NCI-H146 (cell line): ENCODE results near the gene RABGEF1.
"Not testable (repeated sequence)": the region's sequence is repeated elsewhere in the genome, so short reads cannot be mapped to it uniquely, and the experiment has no call there.

Source experiments
- DNase-seq: peaks from one replicate; lab custom pipeline; 2025; lab: John Stamatoyannopoulos, UW

RABGEF1 gene

DNA sequence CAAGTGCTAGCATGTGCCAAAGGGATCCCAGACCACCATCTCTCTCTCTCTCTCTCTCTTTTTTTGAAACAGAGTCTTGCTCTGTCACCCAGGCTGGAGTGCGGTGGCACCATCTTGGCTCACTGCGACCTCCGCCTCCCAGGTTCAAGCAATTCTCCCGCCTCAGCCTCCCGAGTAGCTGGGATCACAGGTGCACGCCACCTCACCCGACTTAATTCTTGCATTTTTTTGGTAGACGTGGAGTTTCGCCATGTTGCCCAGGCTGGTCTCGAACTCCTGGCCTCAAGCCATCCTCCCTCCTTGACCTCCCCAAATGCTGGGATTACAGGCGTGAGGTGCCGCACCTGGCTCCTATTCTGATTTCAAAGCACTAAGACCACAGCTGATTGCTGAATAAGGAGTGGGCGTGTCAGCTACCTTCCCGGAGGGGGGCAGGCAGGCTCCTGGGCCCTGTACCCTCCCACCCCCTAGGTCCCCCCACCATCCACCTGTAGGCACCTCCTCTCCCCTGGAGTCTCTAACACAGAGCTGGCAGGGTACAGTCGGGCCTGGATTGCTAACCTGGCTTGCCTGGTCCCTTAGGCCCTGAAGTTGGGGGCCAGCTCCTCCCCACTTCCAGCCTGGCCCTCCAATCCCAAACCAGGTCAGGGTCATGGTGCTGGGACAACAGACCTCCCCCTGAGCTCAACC, 74.8 kb downstream of the RABGEF1 start:
- DNase-seq = not testable (repeated sequence)

DNA sequence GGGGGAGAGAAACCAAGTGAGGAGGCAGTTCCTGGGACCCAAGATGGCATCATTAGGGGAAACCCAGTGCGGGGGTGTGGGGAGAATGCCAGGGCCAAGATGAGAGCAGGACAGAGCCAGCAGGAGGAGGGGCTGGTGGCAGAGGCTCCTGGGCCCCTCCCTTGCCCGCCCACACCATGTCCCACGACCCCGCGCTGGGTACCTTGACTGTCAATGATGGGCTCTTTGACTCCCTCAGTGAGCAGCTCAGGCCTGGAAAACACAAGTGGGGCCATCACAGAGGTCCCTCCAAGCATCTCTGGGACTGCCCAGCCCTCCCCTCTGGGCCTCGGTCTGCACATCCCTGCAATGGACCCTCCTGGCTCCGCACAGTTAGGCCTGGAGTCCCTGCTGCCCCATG, 75.4 kb downstream of the RABGEF1 start:
- DNase-seq = no peak

DNA sequence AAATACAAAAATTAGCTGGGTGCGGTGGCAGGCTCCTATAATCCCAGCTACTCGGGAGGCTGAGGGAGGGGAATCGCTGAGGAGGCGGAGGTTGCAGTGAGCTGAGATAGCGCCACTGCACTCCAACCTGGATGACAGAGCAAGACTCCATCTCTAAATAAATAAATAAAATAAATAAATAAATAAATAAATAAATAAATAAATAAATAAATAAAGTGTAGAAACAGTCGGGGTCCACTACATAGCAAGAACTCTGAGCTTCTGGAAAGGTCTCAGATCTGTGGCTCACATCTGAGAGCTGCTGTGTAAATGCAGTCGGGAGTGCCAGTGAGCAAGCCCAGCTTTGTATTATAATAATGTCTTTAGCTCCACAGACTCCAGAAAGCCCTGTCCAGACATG, 76.1 kb downstream of the RABGEF1 start:
- DNase-seq = not testable (repeated sequence)

DNA sequence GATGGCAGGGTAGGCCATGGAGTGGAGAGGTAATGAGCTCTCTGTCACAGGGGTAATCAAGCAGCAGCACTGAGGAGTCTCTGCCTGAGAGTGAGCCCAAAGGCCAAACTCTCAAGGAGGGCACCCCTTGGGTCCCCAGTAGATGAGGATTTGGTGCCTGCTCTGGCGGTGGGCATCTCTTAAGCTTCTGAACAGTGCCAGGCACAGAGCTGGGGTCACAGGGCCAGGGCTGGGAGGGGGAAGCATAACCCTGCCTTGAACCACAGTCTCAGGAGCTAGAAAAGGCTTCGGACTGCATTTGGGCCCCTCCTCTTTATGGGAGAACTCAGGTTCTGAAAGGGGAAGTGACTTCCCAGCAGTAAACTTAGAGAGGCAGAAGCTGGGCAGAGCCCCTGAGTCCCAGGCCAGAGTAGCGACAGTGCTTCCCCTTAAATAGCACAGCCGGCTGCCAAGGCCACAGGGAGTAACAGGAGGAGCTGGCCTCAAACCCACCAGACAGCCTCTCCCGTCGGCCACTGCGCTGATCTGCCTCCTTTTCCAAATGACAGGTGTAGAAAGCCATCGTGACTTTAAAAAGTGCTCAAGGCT, 76.8 kb downstream of the RABGEF1 start:
- not testable (repeated sequence) for DNase-seq

DNA sequence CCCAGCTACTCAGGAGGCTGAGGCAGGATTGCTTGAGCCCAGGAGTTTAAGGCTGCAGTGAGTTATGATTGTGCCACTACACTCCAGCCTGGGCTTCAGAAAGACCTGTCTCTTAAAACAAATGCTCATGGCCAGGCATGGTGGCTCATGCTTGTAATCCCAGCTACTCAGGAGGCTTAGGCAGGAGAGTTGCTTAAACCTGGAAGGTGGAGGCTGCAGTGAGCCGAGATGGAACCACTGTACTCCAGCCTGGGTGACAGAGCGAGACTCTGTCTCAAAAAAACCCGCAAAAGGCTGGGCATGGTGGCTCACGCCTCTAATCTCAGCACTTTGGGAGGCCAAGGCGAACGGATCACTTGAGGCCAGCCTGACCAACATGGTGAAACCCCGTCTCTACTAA, 77.4 kb downstream of the RABGEF1 start:
- DNase-seq = not testable (repeated sequence)

DNA sequence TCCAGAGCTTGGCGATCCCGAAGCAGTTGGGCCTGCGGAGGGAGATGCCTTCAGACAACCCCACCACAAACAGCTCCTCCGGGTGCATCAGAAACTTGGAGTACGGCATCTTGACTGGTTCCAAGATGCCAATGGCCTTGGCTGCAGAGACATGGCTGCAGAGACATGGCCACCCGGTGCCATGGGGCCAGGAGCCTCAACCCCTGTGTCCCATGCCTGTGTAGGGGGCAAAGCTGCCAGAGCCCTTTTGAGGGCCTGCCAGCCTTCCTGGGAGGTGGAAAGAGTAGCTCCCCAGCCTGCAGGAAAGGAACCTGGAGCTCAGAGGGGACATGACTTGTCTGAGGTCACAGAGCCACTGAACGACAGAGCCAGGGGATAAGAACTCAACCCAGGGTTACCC, 83.5 kb downstream of the RABGEF1 start:
- DNase-seq = no peak

DNA sequence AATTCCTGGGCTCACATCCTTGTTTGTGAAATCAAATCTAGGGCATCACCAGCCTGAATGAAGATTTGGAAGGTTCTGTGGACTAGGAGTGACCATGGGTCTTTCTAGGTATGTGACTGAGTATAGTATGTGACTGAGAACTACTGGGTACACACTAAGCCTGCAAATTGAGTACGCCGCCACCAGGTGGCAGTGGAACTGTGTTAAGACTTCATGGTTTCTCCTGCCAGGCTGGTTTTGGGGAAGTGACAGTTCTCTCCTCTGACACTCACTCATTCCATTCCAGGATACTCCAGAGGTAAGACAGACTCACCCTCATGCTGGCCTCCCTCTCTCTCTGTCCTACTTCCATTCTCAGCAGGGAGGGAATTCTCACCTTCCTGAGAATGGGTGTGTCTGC, 85.0 kb downstream of the RABGEF1 start:
- DNase-seq = peak; percentile 27

DNA sequence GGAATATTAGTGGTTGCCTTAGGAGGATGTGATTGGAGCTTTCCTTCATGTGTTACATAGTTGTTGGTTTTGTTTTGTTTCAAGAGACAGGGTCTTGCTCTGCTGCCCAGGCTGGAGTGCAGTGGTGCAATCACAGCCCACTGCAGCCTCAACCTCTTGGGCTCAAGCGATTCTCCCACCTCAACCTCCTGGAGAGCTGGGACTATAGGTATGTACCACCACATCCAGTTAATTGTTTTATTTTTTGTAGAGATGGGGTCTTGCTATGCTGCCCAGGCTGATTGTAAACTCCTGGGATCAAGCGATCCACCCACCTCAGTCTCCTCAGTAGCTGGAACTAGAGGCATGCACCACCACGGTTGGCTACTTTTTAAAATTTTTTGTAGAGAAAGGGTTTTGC, 86.1 kb downstream of the RABGEF1 start:
- no peak for DNase-seq

DNA sequence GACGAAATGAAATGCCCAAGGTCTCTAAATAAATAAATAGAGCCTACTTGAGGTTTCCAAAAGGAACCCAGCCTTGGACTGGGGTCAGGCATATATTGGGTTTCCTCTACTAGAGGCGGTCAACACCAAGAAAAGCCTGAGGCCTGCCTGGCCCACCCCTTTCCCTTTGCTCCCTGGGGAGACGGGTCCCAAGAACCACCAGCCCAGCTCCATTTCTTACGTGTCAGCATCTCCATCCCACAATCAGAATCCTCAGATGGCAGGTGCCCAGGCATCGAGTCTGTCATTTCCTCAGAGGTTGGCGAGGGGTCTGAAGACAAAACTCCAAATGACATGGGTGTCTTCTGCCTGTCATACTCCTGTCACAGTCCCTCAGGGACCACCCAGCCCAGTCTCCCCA, 90.4 kb downstream of the RABGEF1 start:
- DNase-seq = not testable (repeated sequence)

DNA sequence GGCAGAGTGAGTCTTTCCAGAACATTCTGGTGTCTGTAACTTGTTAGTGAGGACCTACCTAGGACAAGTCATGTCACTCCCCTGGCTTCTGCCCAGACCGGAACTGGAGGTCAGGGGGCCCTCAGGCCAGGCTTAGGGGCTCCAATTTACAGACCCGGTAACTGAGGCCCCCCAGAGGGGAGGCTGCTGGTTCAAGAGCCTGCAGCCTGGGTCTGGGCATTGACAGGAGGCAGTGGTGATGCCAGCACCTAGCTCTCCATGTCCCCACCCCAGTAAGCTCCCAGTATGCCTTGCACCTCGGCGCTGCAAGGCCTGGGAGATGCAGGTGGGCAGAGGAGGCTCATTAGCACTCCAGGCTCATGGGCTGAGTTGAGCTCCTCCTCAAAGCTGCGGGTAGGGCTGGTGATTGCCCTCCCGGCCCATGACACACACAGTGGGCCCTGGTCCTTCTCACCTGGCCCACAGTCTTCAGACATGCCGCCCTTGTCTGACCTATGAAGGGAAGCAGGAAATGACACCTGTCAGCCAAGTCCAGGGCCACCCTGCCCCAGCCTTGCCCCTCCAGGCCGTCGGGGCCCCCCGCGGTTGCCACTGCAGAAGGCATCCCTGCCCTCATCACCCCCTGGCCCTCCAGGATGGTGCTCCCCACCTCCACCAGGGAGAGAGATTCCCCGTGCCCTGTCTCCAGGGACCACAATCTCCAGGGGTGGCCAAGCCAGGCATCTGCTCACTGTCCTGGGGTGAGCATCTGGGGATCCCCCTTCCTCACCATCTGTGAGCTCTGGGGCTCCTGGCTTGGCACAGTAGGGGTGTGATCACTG, 92.2 kb downstream of the RABGEF1 start:
- no peak for DNase-seq

DNA sequence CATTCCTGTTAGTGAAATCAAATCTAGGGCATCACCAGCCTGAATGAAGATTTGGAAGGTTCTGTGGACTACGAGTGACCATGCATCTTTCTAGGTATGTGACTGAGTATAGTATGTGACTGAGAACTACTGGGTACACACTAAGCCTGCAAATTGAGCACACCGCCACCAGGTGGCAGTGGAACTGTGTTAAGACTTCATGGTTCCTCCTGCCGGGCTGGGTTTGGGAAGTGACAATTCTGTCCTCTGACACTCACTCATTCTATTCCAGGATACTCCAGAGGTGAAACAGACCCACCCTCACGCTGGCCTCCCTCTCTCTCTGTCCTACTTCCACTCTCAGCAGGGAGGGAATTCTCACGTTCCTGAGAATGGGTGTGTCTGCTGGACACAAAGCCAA, 96.5 kb downstream of the RABGEF1 start:
- DNase-seq = peak; percentile 58

DNA sequence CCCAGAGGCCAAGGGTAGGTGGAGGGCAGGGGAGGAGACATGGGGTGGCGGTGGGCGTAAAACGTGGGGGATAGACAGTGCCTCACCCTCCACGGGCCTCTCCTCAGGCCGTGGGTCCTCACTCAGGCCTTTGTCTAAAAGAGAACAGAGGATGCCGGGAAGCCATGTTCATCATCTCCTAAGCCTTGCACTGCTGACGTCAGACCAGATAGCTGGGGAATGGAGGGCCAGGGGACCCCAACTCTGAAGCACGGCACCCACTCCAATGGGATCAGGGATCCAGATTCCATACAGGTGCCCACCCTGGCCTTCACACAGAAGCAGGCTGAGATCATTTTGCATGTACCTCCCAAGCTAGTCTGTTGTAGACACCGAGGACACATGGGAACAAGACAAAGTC, 97.1 kb downstream of the RABGEF1 start:
- no peak for DNase-seq

DNA sequence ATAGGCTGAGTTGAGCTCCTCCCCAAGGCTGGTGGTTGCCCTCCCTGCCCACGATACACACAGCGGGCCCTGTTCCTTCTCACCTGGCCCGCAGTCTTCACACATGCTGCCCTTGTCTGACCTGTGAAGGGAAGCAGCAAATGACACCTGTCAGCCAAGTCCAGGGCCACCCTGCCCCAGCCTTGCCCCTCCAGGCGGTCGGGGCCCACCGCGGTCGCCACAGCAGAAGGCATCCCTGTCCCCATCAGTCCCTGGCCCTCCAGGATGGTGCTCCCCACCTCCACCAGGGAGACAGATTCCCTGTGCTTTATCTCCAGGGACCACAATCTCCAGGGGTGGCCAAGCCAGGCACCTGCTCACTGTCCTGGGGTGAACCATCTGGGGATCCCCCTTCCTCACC, 99.3 kb downstream of the RABGEF1 start:
- no peak for DNase-seq

DNA sequence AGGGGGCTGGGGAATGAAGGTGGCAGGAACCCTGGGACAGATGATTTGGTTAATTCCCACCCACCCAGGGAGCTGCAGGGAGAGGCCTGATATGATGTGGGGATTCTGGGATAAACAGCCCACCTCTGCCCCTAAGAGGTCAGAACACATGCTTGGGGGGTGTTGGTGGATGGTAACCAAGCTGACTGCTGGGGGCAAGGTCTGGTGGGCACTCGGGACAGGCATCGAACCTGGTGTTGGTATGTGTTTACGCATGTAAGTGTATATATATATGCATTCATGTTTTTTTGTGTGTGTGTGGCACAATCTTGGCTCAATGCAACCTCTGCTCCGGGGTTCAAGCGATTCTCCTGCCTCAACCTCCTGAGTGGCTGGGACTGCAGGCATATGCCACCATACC, 99.8 kb downstream of the RABGEF1 start:
- no peak for DNase-seq

DNA sequence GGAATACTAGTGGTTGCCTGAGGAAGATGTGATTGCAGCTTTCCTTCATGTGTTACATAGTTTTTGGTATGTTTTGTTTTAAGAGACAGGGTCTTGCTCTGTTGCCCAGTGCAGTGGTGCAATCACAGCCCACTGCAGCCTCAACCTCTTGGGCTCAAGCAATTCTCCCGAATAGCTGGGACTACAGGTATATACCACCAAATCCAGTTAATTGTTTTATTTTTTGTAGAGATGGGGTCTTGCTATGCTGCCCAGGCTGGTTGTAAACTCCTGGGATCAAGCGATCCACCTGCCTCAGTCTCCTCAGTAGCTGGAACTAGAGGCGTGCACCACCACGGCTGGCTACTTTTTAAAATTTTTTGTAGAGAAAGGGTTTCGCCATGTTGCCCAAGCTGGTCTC, 101.4 kb downstream of the RABGEF1 start:
- no peak for DNase-seq

DNA sequence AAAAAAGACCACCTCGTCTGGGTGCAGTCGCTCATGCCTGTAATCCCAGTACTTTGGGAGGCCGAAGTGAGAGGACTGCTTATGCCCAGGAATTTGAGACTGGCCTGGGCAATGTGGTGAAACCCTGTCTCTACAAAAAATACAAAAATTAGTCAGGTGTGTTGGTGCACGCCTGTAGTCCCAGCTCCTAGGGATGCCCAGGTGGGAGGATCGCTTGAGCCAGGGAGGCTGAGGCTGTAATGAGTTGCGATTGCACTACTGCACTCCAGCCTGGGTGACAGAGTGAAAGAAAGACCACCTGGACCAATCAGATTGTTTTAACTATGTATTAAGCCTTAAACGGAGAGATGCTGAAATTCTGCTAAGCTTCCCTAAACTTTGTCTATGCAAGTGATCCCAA, 103.0 kb downstream of the RABGEF1 start:
- not testable (repeated sequence) for DNase-seq

DNA sequence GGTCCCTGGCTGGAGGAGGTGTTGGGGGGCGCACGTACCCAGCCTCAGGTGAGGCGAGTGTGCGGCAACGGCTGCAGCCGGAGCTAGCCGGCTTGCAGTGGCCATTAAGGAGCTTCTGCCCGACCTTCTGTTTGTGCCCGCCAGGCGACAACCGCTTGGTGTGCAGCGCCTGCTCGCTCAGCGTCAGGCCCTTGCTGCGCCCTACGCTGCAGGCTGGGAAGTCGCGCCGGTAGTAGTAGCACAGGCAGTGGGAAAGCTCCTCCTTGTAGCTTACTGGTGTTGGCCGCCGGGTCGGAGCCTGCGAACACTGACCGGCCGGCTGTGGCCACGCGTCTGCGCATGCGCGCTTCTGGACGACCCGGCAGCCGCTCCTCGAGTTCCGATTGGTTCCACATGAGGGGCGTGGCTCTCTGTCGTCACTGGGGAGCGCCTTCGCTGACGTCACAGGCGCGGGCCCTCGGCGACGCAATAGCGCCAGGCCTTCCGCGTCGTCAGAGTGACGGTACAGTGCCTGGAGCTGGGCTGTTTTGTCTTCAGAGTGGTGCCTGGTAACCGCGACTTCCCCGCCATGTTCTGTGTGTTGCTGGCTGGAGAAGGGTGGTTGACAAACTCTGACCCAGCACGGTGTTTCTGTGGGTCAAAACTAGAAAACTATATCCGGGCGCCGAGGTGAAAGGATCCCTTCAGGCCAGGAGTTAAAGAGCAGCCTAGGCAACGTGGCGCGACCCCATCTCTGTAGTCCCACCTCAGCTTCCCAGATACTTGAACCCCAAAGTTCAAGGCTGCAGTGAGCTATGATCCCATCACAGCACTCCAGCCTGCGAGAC, 104.2 kb downstream of the RABGEF1 start:
- peak; percentile 98 for DNase-seq

DNA sequence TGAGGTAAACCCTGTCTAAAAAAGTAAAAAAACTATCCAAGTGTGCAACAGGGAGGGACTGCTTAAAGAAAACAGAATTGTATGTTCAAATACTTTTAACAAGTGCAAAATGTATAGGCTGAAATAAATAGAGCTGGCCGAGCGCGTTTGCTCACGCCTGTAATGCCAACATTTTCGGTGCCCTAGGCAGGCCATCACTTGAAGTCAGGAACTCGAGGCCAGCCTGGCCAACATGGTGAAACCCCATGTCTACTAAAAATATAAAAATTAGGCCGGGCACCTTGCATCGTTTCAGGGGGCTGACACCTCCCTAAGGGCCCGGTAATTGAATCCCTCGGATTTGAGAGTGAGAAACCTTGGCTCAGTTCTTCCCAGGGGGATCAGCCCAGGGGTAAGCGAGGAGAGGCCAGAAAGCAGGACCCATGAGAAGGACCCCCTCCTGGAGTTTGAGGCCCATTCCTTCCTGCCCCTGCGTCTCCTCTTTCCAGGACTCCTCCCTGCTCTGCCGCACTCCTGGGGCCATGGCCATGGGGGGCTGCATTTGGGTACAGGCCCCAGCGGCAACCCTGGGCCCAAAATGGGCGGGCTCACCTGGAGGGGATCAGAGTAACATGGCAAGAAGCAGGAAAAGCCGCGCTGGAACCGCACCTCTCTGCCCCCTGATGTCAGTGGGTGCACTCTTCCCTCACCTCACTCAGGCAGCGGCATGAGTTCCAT, 105.0 kb downstream of the RABGEF1 start:
- no peak for DNase-seq

DNA sequence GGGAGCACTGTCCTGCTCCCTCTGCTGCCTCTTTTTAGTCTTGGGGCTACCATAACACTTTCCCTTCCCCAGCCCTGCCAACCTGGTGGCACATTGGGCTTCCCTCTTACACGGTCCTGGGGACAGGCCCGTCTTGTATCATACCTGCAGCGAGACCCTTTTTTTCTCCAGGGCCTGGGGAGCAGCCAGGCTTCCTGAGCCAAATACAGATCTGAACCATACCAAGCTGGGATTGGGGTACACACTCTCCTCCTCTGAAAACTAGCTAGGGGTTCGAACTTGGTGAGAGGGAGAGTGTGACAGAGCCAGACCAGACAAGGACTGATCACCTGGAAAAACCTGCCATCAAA, 105.5 kb downstream of the RABGEF1 start:
- not testable (repeated sequence) for DNase-seq

DNA sequence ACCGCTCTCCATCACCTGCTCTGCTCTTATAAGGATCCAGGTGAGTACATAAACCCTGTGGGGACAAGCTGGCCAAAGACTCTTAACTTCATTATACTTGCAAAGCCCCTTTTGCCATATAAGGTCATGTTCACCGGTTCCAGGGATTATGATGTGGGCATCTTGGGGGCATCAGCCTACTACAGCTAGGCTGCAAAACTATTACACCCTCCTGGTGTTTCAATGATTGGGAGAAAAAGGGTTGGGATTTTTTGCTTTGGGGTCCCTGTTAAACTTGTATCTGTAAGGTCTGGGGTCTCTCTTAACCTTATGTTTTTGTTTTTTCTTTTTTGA, 107.0 kb downstream of the RABGEF1 start:
- DNase-seq = not testable (repeated sequence)

DNA sequence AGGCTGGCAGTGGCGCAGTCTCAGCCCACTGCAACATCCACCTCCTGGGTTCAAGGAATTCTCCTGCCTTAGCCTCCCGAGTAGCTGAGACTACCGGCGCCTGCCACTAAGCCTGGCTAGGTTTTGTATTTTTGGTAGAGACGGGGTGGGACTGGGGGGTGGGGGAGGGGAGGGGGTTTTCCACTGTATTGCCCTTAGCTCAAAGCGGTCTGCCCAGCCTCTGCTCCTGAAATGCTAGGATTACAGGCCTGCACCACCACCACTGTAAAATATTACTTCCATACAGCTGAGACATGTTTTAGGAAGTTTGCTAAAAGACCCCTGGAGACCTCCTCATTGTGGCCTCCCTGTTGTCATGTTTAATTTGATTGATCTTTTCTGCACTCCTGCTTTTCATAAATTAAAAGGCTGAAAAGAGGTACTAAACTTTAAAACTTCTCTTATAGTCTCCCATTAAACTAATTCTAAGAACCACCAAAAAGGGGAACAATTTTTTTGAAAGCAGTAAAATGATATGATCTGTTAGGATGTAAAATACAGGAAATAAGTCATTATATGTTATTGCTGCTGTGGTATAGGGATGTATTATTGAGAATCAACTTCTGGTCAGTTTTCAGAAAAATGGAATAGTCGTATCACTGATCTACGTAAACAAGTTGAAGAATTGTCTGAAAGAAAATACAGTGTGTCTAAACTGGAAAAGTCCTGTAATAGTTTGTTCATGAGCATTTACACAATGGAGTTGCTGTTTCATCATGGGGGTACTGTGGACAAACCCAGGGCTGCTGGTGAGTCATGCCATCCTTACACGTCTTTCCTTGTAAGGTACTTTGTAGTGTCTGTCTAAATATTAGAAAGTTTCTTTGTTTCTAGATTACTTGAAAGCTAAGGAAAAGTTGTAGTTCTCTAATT, 107.6 kb downstream of the RABGEF1 start:
- DNase-seq = peak; percentile 46
